HCT116 (cell line): ENCODE data around the gene RBM14. TPM values are rescaled to one million over a fixed set of nuclear protein-coding genes. Genes with fewer than 3 reads are reported as not detected.

ENCODE experiments used
- ATAC-seq: fragments of 200-7000 bp; cut with Tn5 transposase; 2 replicates; pipeline ENCODE4 v1.9.1; 2020; ENCODE audit warnings: mild to moderate bottlenecking, moderate library complexity
- BruUV-seq: library from RNA; stranded (reverse); fragments of 400-500 nt; replicated peaks from 2 replicates; lab custom pipeline; 2021; lab: Mats Ljungman, UMichigan
- CTCF ChIA-PET: fragments of 300-600 bp; sonication (Branson Sonifier 250); formaldehyde crosslinking; loops from one replicate; lab custom pipeline; 2021; ENCODE audit warnings: antibody characterized with exemption; lab: Charles Lee
- POLR2A ChIA-PET: fragments of 300-600, 350-600 bp; sonication (Branson Sonifier 250); formaldehyde crosslinking; loops from one replicate; lab custom pipeline; 2021; ENCODE audit warnings: antibody characterized with exemption; lab: Charles Lee
- RAD21 ChIA-PET, 2 experiments: fragments of 300-600 bp; sonication (Branson Sonifier 250); formaldehyde crosslinking; loops; one replicate each; lab custom pipeline; 2023; ENCODE audit warnings: low total read pairs in 2 of 2; ENCODE audit not compliant: uncharacterized antibody in 2 of 2, unreplicated experiment in 2 of 2, low non-redundant PET in 1 of 2; lab: Charles Lee
- DNase-seq: peaks from one replicate; pipeline ENCODE4 v3.0.0-alpha.2; 2010; ENCODE audit warnings: low read depth, low spot score
- H2AFZ ChIP-seq: fragments of 200-600 bp; shearing (Covaris generic), sonication (generic); 2 replicates; pipeline ENCODE4 v1.6.1; 2017; ENCODE audit warnings: low read depth, mixed run types, mixed read lengths, antibody characterized with exemption, low read length; ENCODE audit not compliant: poor library complexity, severe bottlenecking
- H3K27ac ChIP-seq: 2 replicates; pipeline ENCODE4 v1.5.1; 2012; ENCODE audit warnings: low read depth, low read length
- H3K27me3 ChIP-seq: fragments of 200-600 bp; sonication (generic); 2 replicates; pipeline ENCODE4 v1.6.1; 2016; ENCODE audit warnings: mixed run types, low read length, mixed read lengths; ENCODE audit not compliant: insufficient read depth
- H3K36me3 ChIP-seq, 2 experiments: fragments of 200-500 bp in 1 of 2; fragments of 200-600 bp in 1 of 2; sonication (Bioruptor generic) in 1 of 2; sonication (generic) in 1 of 2; 2 replicates each; pipeline versions ENCODE4 v1.5.1 to v1.6.1; 2014 to 2016; ENCODE audit warnings: low read length in 2 of 2, inconsistent platforms in 1 of 2, mixed read lengths in 1 of 2, mixed run types in 1 of 2; ENCODE audit not compliant: insufficient read depth in 2 of 2, control insufficient read depth in 1 of 2
- H3K4me1 ChIP-seq, 2 experiments: fragments of 200-600 bp in 1 of 2; sonication (generic) in 1 of 2; 2 replicates each; pipeline versions ENCODE4 v1.5.1 to v1.6.1; 2012 to 2017; ENCODE audit warnings: low read length in 2 of 2, inconsistent platforms in 1 of 2, mild to moderate bottlenecking in 1 of 2, mixed read lengths in 1 of 2, mixed run types in 1 of 2, moderate library complexity in 1 of 2; ENCODE audit not compliant: insufficient read depth in 2 of 2, control insufficient read depth in 1 of 2
- H3K4me2 ChIP-seq: fragments of 200-600 bp; sonication (generic); 2 replicates; pipeline ENCODE4 v1.6.1; 2017; ENCODE audit warnings: mixed run types, low read length, mixed read lengths
- H3K4me3 ChIP-seq, 2 experiments: fragments of 200-600 bp in 1 of 2; sonication (generic) in 1 of 2; replicated peaks in 1 of 2; 2 replicates each; pipeline ENCODE4 v1.5.1; 2011 to 2016; ENCODE audit warnings: low read length in 2 of 2, control low read depth in 1 of 2, low read depth in 1 of 2, mild to moderate bottlenecking in 1 of 2, mixed read lengths in 1 of 2, mixed run types in 1 of 2
- H3K79me2 ChIP-seq: fragments of 200-600 bp; sonication (generic); 2 replicates; pipeline ENCODE4 v1.6.1; 2017; ENCODE audit warnings: mild to moderate bottlenecking, mixed run types, low read length, moderate library complexity, mixed read lengths; ENCODE audit not compliant: insufficient read depth
- H3K9ac ChIP-seq: fragments of 200-600 bp; sonication (generic); 2 replicates; pipeline ENCODE4 v1.6.1; 2016; ENCODE audit warnings: low read length, mixed read lengths
- H3K9me2 ChIP-seq: fragments of 200-600 bp; sonication (generic), shearing (Covaris generic); 2 replicates; pipeline ENCODE4 v1.6.1; 2017; ENCODE audit warnings: mixed run types, mild to moderate bottlenecking, moderate library complexity; ENCODE audit not compliant: insufficient read depth
- H3K9me3 ChIP-seq, 2 experiments: fragments of 200-500 bp in 1 of 2; fragments of 200-600 bp in 1 of 2; sonication (Bioruptor generic) in 1 of 2; sonication (generic) in 1 of 2; 2 replicates each; pipeline ENCODE4 v1.6.1; 2014 to 2017; ENCODE audit warnings: low read length in 2 of 2, mixed read lengths in 2 of 2, inconsistent platforms in 1 of 2, low read depth in 1 of 2, mild to moderate bottlenecking in 1 of 2, mixed run types in 1 of 2, moderate library complexity in 1 of 2; ENCODE audit not compliant: control insufficient read depth in 1 of 2, insufficient read depth in 1 of 2
- H4K20me1 ChIP-seq: fragments of 200-600 bp; sonication (generic), shearing (Covaris generic); 2 replicates; pipeline ENCODE4 v1.6.1; 2017; ENCODE audit warnings: mixed run types, mild to moderate bottlenecking, moderate library complexity; ENCODE audit not compliant: insufficient read depth
- ATF3 ChIP-seq: IDR thresholded peaks from 2 replicates; pipeline ENCODE4 v1.6.1; 2012
- CBX3 ChIP-seq: IDR thresholded peaks from 2 replicates; pipeline ENCODE4 v1.6.1; 2012; ENCODE audit warnings: low read depth
- CEBPB ChIP-seq: IDR thresholded peaks from 2 replicates; pipeline ENCODE4 v1.6.1; 2012; ENCODE audit warnings: low read depth
- CTCF ChIP-seq, 3 experiments: fragments of 200-600 bp in 1 of 3; sonication (generic) in 1 of 3; IDR thresholded peaks in 2 of 3; conservative IDR thresholded peaks in 1 of 3; 2 replicates each; pipeline ENCODE4 v1.5.1; 2012 to 2017; ENCODE audit warnings: low read depth in 2 of 3, low read length in 2 of 3, antibody characterized with exemption in 1 of 3, borderline replicate concordance in 1 of 3, control low read depth in 1 of 3, mild to moderate bottlenecking in 1 of 3, mixed read lengths in 1 of 3, mixed run types in 1 of 3, moderate library complexity in 1 of 3; ENCODE audit not compliant: insufficient read depth in 1 of 3
- EGR1 ChIP-seq: IDR thresholded peaks from 2 replicates; pipeline ENCODE4 v1.6.1; 2012; ENCODE audit warnings: low read depth
- ELF1 ChIP-seq: IDR thresholded peaks from 2 replicates; pipeline ENCODE4 v1.6.1; 2012; ENCODE audit warnings: low read depth, borderline replicate concordance
- EZH2 ChIP-seq: fragments of 200-600 bp; sonication (generic); IDR thresholded peaks from 2 replicates; pipeline ENCODE4 v1.6.1; 2017; ENCODE audit warnings: antibody characterized with exemption, mixed run types
- EZH2phosphoT487 ChIP-seq: fragments of 200-600 bp; IDR thresholded peaks from 2 replicates; pipeline ENCODE4 v1.6.1; 2018; ENCODE audit warnings: antibody characterized with exemption, borderline replicate concordance
- JUND ChIP-seq: IDR thresholded peaks from 2 replicates; pipeline ENCODE4 v1.6.1; 2012
- MAX ChIP-seq: IDR thresholded peaks from 2 replicates; pipeline ENCODE4 v1.6.1; 2012
- POLR2A ChIP-seq: IDR thresholded peaks from 2 replicates; pipeline ENCODE4 v1.7.0; 2011; ENCODE audit warnings: borderline replicate concordance; ENCODE audit not compliant: insufficient read depth, insufficient read length; ENCODE audit errors: extremely low read depth
- POLR2AphosphoS5 ChIP-seq: IDR thresholded peaks from 2 replicates; pipeline ENCODE4 v1.6.1; 2011; ENCODE audit warnings: mild to moderate bottlenecking, low read depth, low read length, moderate library complexity
- RAD21 ChIP-seq: IDR thresholded peaks from 2 replicates; pipeline ENCODE4 v1.6.1; 2012; ENCODE audit warnings: low read depth, mild to moderate bottlenecking
- SP1 ChIP-seq: IDR thresholded peaks from 2 replicates; pipeline ENCODE4 v1.6.1; 2012; ENCODE audit warnings: low read depth
- SRF ChIP-seq: IDR thresholded peaks from 2 replicates; pipeline ENCODE4 v1.6.1; 2012; ENCODE audit warnings: low read depth
- TCF7L2 ChIP-seq: IDR thresholded peaks from 2 replicates; pipeline ENCODE4 v1.7.0; 2011; ENCODE audit warnings: borderline replicate concordance, inconsistent platforms; ENCODE audit not compliant: insufficient read depth, insufficient read length; ENCODE audit errors: extremely low read depth
- ZBTB33 ChIP-seq: IDR thresholded peaks from 2 replicates; pipeline ENCODE4 v1.6.1; 2011; ENCODE audit warnings: mild to moderate bottlenecking, low read length, moderate library complexity; ENCODE audit not compliant: insufficient replicate concordance; ENCODE audit errors: extremely low read depth
- ZNF274 ChIP-seq: fragments of 200-500 bp; sonication (Bioruptor generic); IDR thresholded peaks from 2 replicates; pipeline ENCODE4 v1.6.1; 2014; ENCODE audit warnings: mild to moderate bottlenecking, low read depth, low read length, inconsistent platforms
- intact Hi-C: fragments of 100-400 bp; cut with micrococcal nuclease; formaldehyde crosslinking; loops from 2 replicates; pipeline ENCODE4 v1.10.0; 2022
- total RNA-seq: library from RNA; stranded (reverse); gene quantifications from one replicate; pipeline ENCODE4 v1.2.1, GENCODE V29; 2021; ENCODE audit not compliant: unreplicated experiment

RBM14 gene
- total RNA-seq, 1 experiment from 2014 or later = 95.3 TPM

- TF ChIP-seq POLR2A (peak; percentile 68), ATF3 (no peak), JUND (no peak; the same call in 1 of the 2 replicates), CBX3 (no peak), ZNF274 (no peak), CEBPB (no peak)
These were observed 22.0 kb downstream of the RBM14 start, which contains the start of gene RBM4 (continued) for GRCh38 chr11:66638177-66639065.

GRCh38 chr11:66639066-66639813 lies 22.8 kb downstream of the RBM14 start:
- DNase-seq (no peak), ATAC-seq (no peak)
- Histone ChIP-seq H2AFZ (no peak overlapping the region), H3K27me3 (no peaks in the 10 kb centered on the region), H3K9me2 (no peaks in the 10 kb centered on the region), H3K9me3 (no peaks in the 10 kb centered on the region), H3K4me1 (peaks cover 4 to 29% of the 10 kb centered on the region in 2 experiments), H4K20me1 (peaks cover 45% of the 10 kb centered on the region), H3K27ac (peak overlapping the region; percentile 66), H3K36me3 (peaks cover 41 to 55% of the 10 kb centered on the region in 2 experiments), H3K4me3 (peak overlapping the region; percentile 82 to 89), H3K9ac (peak overlapping the region; percentile 92), H3K79me2 (peaks cover 98% of the 10 kb centered on the region), H3K4me2 (peak overlapping the region; percentile 83)
- TSS peak; percentile 57 for BruUV-seq
- POLR2A ChIA-PET = interaction anchor here (1.0 to 3.8 kb wide), 6 partner anchors 16 to 93 kb away, joined by 3 to 36 read pairs (median 7); partner anchors contain the start of genes CCDC87, CCS, RBM14 and RBM4B
- intact Hi-C loops = loop anchor here (1.0 kb wide), 1 partner anchor 23 kb away; the partner anchor contains the start of gene RBM14
- RAD21 ChIA-PET = no interaction called here
- CTCF ChIA-PET = no interaction called here
- TF ChIP-seq RAD21 (no peak), SP1 (no peak), TCF7L2 (no peak), MAX (no peak), EGR1 (no peak), SRF (no peak), POLR2AphosphoS5 (no peak), EZH2 (no peak), ATF3 (no peak), CTCF (IDR thresholded peaks at IDR 0.05 in 2 of 3, conservative IDR thresholded peaks at IDR 0.05 in 1 of 3; ENCODE audit: borderline replicate concordance in 1 of 3, insufficient read depth in 1 of 3, low read depth in 2 of 3, low read length in 2 of 3) (no peak), ZNF274 (no peak), CBX3 (no peak), ZBTB33 (no peak), EZH2phosphoT487 (no peak), ELF1 (no peak)
